SK-N-SH (cell line): Measurements from ENCODE around the gene NRDC. TPM values are rescaled to one million over a fixed set of nuclear protein-coding genes. Genes with fewer than 3 reads are reported as not detected.

Experiments used
- CTCF ChIA-PET: fragments of 300-600, 350-600 bp; formaldehyde crosslinking; extraction: SDS; loops from one replicate; lab custom pipeline; 2021; lab: Yijun Ruan, JAX
- POLR2A ChIA-PET: fragments of 350-600 bp; sonication (Branson Sonifier 250); formaldehyde crosslinking; extraction: SDS; loops from one replicate; lab custom pipeline; 2020; ENCODE audit warnings: antibody characterized with exemption, inconsistent platforms; lab: Yijun Ruan, JAX
- DNase-seq: peaks from one replicate; pipeline ENCODE4 v3.0.0; 2012
- H2AFZ ChIP-seq: fragments of 200-600 bp; sonication (generic); 2 replicates; pipeline ENCODE4 v1.8.1; 2016; ENCODE audit warnings: antibody characterized with exemption, mild to moderate bottlenecking, low read depth
- H3F3A ChIP-seq: fragments of 200-600 bp; sonication (generic); replicated peaks from 2 replicates; pipeline ENCODE3; 2016; ENCODE audit warnings: antibody characterized with exemption, mild to moderate bottlenecking; ENCODE audit not compliant: insufficient read depth
- H3K27ac ChIP-seq, 2 experiments: fragments of 200-500 bp in 1 of 2; fragments of 200-600 bp in 1 of 2; sonication (Bioruptor generic) in 1 of 2; sonication (generic), shearing (Covaris generic) in 1 of 2; 2 replicates each; pipeline versions ENCODE4 v1.5.1 to v1.6.1; 2014 to 2016; ENCODE audit warnings: low read depth in 2 of 2, inconsistent platforms in 1 of 2, low read length in 1 of 2, mild to moderate bottlenecking in 1 of 2, mixed read lengths in 1 of 2
- H3K27me3 ChIP-seq: fragments of 200-600 bp; sonication (generic), shearing (Covaris generic); 2 replicates; pipeline ENCODE4 v1.6.1; 2016; ENCODE audit warnings: mixed run types; ENCODE audit not compliant: insufficient read depth
- H3K36me3 ChIP-seq, 2 experiments: fragments of 200-500 bp in 1 of 2; fragments of 200-600 bp in 1 of 2; sonication (Bioruptor generic) in 1 of 2; sonication (generic) in 1 of 2; replicated peaks in 1 of 2; 2 replicates each; pipeline versions ENCODE3 to v1.5.1; 2014 to 2016; ENCODE audit warnings: low read length in 1 of 2, mild to moderate bottlenecking in 1 of 2; ENCODE audit not compliant: insufficient read depth in 2 of 2, control insufficient read depth in 1 of 2
- H3K4me1 ChIP-seq, 2 experiments: fragments of 200-500 bp in 1 of 2; fragments of 200-600 bp in 1 of 2; sonication (Bioruptor generic) in 1 of 2; sonication (generic), shearing (Covaris generic) in 1 of 2; 2 replicates each; pipeline versions ENCODE4 v1.5.1 to v1.6.1; 2014 to 2016; ENCODE audit warnings: low read depth in 1 of 2, low read length in 1 of 2, mixed run types in 1 of 2; ENCODE audit not compliant: insufficient read depth in 2 of 2, control insufficient read depth in 1 of 2
- H3K4me2 ChIP-seq: fragments of 200-600 bp; sonication (generic), shearing (Covaris generic); 2 replicates; pipeline ENCODE4 v1.6.1; 2017; ENCODE audit warnings: mixed run types
- H3K4me3 ChIP-seq, 2 experiments: fragments of 200-500 bp in 1 of 2; fragments of 200-600 bp in 1 of 2; sonication (Bioruptor generic) in 1 of 2; sonication (generic), shearing (Covaris generic) in 1 of 2; 2 replicates each; pipeline versions ENCODE4 v1.5.1 to v1.8.1; 2014 to 2016; ENCODE audit warnings: low read depth in 2 of 2, inconsistent platforms in 1 of 2, low read length in 1 of 2, mild to moderate bottlenecking in 1 of 2, mixed read lengths in 1 of 2, moderate library complexity in 1 of 2
- H3K79me2 ChIP-seq: fragments of 200-600 bp; sonication (generic); 2 replicates; pipeline ENCODE4 v1.8.1; 2017; ENCODE audit warnings: mild to moderate bottlenecking; ENCODE audit not compliant: insufficient read depth
- H3K9ac ChIP-seq: fragments of 200-600 bp; sonication (generic); 2 replicates; pipeline ENCODE4 v1.6.1; 2017; ENCODE audit warnings: mixed run types
- H3K9me2 ChIP-seq: fragments of 200-600 bp; sonication (generic); 2 replicates; pipeline ENCODE4 v1.6.1; 2017; ENCODE audit warnings: mixed run types
- H3K9me3 ChIP-seq: fragments of 200-600 bp; sonication (generic); 2 replicates; pipeline ENCODE4 v1.6.1; 2017; ENCODE audit warnings: mixed run types, mild to moderate bottlenecking, moderate library complexity
- H4K20me1 ChIP-seq: fragments of 200-600 bp; sonication (generic); 2 replicates; pipeline ENCODE4 v1.6.1; 2017; ENCODE audit warnings: mild to moderate bottlenecking, mixed run types; ENCODE audit not compliant: insufficient read depth
- EP300 ChIP-seq, 2 experiments: IDR thresholded peaks; 2 replicates each; pipeline versions ENCODE4 v1.4.0 to v1.6.1; 2012; ENCODE audit warnings: borderline replicate concordance in 1 of 2, low read depth in 1 of 2, low read length in 1 of 2
- FOSL2 ChIP-seq: IDR thresholded peaks from 2 replicates; pipeline ENCODE4 v1.4.0; 2012; ENCODE audit warnings: low read depth, mild to moderate bottlenecking, moderate library complexity, borderline replicate concordance
- GABPA ChIP-seq: IDR thresholded peaks from 2 replicates; pipeline ENCODE4 v1.4.0; 2012; ENCODE audit warnings: low read depth, mild to moderate bottlenecking
- GATA2 ChIP-seq: sonication (generic); formaldehyde crosslinking; IDR thresholded peaks from 2 replicates; pipeline ENCODE4 v1.5.0; 2020; ENCODE audit warnings: mild to moderate bottlenecking, missing genetic modification reagents
- MEF2A ChIP-seq: IDR thresholded peaks from 2 replicates; pipeline ENCODE4 v1.4.0; 2012; ENCODE audit warnings: low read depth, borderline replicate concordance
- NFIC ChIP-seq: IDR thresholded peaks from 2 replicates; pipeline ENCODE4 v1.4.0; 2012; ENCODE audit warnings: borderline replicate concordance
- POLR2AphosphoS5 ChIP-seq: IDR thresholded peaks from 2 replicates; pipeline ENCODE4 v1.6.1; 2012; ENCODE audit warnings: low read depth, low read length
- RFX5 ChIP-seq: IDR thresholded peaks from 2 replicates; pipeline ENCODE4 v1.6.1; 2012; ENCODE audit warnings: mild to moderate bottlenecking, improper control_type of control experiment, low read length
- RXRA ChIP-seq: IDR thresholded peaks from 2 replicates; pipeline ENCODE4 v1.4.0; 2012; ENCODE audit warnings: low read depth, mild to moderate bottlenecking, borderline replicate concordance
- SMC3 ChIP-seq: IDR thresholded peaks from 2 replicates; pipeline ENCODE4 v1.6.1; 2012; ENCODE audit warnings: low read depth, low read length, improper control_type of control experiment
- TAF1 ChIP-seq: IDR thresholded peaks from 2 replicates; pipeline ENCODE4 v1.6.1; 2012; ENCODE audit warnings: low read depth, mild to moderate bottlenecking, low read length, moderate library complexity, borderline replicate concordance
- TCF12 ChIP-seq: IDR thresholded peaks from 2 replicates; pipeline ENCODE4 v1.4.0; 2012
- YY1 ChIP-seq: IDR thresholded peaks from 2 replicates; pipeline ENCODE4 v1.4.0; 2012; ENCODE audit warnings: low read depth, mild to moderate bottlenecking
- WGBS: methylation state at CpG from one replicate; pipeline ENCODE4 v1.1.6; 2017; ENCODE audit warnings: low lambda C conversion rate; 5-methylcytosine and 5-hydroxymethylcytosine counted together
- polyA plus RNA-seq, 3 experiments: library from polyadenylated mRNA; depleted of rRNA; stranded (reverse); fragments of >200 nt; gene quantifications; 2 replicates each; pipeline ENCODE4 v1.2.3, GENCODE V29; 2012
- TF ChIP-seq, protein P1 (sequence below): IDR thresholded peaks from 2 replicates; pipeline ENCODE4 v1.4.0; 2012; ENCODE audit warnings: low read depth, borderline replicate concordance
- TF ChIP-seq, protein P2 (sequence below): IDR thresholded peaks from 2 replicates; pipeline ENCODE4 v1.6.1; 2012; ENCODE audit warnings: mild to moderate bottlenecking, low read depth, low read length, moderate library complexity
- TF ChIP-seq, protein P3 (sequence below): IDR thresholded peaks from 2 replicates; pipeline ENCODE4 v1.4.0; 2012; ENCODE audit warnings: low read depth, borderline replicate concordance
- TF ChIP-seq, protein P4 (sequence below): fragments of 200-600 bp; sonication (generic); IDR thresholded peaks from 2 replicates; pipeline ENCODE4 v1.6.1; 2017; ENCODE audit warnings: antibody characterized with exemption, mild to moderate bottlenecking, moderate library complexity

Gene NRDC
- polyA plus RNA-seq, 1 of the 3 experiments (the other 2 are of a cell fraction), result 84.8 TPM

DNA sequence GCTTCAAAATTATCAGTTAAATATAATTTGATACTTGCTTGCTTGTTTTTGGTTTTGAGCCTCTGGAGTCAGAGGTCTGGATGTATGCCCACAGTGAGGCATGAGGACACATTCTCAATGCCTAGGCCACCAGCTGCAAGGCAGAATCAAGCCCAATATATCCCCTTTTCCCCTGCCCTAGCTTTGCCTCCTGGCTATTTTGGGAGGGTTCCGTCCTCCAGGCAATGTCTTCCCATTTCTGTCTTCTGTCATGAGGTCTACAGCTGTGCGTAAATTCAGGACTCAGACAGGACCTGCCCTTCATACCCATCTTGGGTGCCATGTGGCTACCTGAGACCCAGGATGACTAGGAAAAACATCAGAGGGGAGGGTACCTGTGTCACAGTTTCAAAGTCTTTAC, 19.2 kb downstream of the NRDC start:
- TF ChIP-seq POLR2AphosphoS5, result no peak
- TF ChIP-seq EP300 (IDR thresholded peaks at IDR 0.05; ENCODE audit: borderline replicate concordance in 1 of 2, low read depth in 1 of 2, low read length in 1 of 2), result no peak
- no peak for TF ChIP-seq NFIC
- TF ChIP-seq, protein P1, sequence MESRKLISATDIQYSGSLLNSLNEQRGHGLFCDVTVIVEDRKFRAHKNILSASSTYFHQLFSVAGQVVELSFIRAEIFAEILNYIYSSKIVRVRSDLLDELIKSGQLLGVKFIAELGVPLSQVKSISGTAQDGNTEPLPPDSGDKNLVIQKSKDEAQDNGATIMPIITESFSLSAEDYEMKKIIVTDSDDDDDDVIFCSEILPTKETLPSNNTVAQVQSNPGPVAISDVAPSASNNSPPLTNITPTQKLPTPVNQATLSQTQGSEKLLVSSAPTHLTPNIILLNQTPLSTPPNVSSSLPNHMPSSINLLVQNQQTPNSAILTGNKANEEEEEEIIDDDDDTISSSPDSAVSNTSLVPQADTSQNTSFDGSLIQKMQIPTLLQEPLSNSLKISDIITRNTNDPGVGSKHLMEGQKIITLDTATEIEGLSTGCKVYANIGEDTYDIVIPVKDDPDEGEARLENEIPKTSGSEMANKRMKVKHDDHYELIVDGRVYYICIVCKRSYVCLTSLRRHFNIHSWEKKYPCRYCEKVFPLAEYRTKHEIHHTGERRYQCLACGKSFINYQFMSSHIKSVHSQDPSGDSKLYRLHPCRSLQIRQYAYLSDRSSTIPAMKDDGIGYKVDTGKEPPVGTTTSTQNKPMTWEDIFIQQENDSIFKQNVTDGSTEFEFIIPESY, result no peak
- TF ChIP-seq, protein P2, sequence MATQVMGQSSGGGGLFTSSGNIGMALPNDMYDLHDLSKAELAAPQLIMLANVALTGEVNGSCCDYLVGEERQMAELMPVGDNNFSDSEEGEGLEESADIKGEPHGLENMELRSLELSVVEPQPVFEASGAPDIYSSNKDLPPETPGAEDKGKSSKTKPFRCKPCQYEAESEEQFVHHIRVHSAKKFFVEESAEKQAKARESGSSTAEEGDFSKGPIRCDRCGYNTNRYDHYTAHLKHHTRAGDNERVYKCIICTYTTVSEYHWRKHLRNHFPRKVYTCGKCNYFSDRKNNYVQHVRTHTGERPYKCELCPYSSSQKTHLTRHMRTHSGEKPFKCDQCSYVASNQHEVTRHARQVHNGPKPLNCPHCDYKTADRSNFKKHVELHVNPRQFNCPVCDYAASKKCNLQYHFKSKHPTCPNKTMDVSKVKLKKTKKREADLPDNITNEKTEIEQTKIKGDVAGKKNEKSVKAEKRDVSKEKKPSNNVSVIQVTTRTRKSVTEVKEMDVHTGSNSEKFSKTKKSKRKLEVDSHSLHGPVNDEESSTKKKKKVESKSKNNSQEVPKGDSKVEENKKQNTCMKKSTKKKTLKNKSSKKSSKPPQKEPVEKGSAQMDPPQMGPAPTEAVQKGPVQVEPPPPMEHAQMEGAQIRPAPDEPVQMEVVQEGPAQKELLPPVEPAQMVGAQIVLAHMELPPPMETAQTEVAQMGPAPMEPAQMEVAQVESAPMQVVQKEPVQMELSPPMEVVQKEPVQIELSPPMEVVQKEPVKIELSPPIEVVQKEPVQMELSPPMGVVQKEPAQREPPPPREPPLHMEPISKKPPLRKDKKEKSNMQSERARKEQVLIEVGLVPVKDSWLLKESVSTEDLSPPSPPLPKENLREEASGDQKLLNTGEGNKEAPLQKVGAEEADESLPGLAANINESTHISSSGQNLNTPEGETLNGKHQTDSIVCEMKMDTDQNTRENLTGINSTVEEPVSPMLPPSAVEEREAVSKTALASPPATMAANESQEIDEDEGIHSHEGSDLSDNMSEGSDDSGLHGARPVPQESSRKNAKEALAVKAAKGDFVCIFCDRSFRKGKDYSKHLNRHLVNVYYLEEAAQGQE, result no peak
- no peak for TF ChIP-seq FOSL2
- TF ChIP-seq TCF12, result no peak
- TF ChIP-seq GATA2 (CRISPR knock-in tag), result no peak
- no peak for TF ChIP-seq SMC3
- no peak for TF ChIP-seq YY1
- no peak for TF ChIP-seq TAF1
- TF ChIP-seq GABPA, result no peak
- TF ChIP-seq, protein P3, sequence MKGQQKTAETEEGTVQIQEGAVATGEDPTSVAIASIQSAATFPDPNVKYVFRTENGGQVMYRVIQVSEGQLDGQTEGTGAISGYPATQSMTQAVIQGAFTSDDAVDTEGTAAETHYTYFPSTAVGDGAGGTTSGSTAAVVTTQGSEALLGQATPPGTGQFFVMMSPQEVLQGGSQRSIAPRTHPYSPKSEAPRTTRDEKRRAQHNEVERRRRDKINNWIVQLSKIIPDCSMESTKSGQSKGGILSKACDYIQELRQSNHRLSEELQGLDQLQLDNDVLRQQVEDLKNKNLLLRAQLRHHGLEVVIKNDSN, result no peak
- TF ChIP-seq MEF2A, result no peak
- no peak for TF ChIP-seq RXRA
- TF ChIP-seq RFX5, result no peak
- TF ChIP-seq, protein P4, sequence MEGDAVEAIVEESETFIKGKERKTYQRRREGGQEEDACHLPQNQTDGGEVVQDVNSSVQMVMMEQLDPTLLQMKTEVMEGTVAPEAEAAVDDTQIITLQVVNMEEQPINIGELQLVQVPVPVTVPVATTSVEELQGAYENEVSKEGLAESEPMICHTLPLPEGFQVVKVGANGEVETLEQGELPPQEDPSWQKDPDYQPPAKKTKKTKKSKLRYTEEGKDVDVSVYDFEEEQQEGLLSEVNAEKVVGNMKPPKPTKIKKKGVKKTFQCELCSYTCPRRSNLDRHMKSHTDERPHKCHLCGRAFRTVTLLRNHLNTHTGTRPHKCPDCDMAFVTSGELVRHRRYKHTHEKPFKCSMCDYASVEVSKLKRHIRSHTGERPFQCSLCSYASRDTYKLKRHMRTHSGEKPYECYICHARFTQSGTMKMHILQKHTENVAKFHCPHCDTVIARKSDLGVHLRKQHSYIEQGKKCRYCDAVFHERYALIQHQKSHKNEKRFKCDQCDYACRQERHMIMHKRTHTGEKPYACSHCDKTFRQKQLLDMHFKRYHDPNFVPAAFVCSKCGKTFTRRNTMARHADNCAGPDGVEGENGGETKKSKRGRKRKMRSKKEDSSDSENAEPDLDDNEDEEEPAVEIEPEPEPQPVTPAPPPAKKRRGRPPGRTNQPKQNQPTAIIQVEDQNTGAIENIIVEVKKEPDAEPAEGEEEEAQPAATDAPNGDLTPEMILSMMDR, result no peak
- H3K4me1 ChIP-seq, result peaks cover 0 to 3% of the 10 kb centered on the region in 2 experiments; a peak in 2 of 4 replicates
- peaks cover 9 to 18% of the 10 kb centered on the region in 2 experiments for H3K36me3 ChIP-seq
- H2AFZ ChIP-seq, result no peak overlapping the region
- H3F3A ChIP-seq, result peaks cover 3% of the 10 kb centered on the region
- H3K9me2 ChIP-seq, result no peaks in the 10 kb centered on the region
- 94% methylated on average over 2 of the region's 2 CpGs for WGBS
- no peaks in the 10 kb centered on the region for H3K9me3 ChIP-seq
- peaks cover 100% of the 10 kb centered on the region for H3K79me2 ChIP-seq
- CTCF ChIA-PET, result interaction anchor here (0.8 to 1.4 kb wide), 3 partner anchors 13 to 103 kb away, joined by 3 read pairs; no protein-coding TSS in a partner anchor
- H3K9ac ChIP-seq, result no peak overlapping the region
- no peak overlapping the region for H3K4me2 ChIP-seq
- no peaks in the 10 kb centered on the region for H3K27me3 ChIP-seq
- H4K20me1 ChIP-seq, result peaks cover 20% of the 10 kb centered on the region
- DNase-seq, result no peak
- H3K27ac ChIP-seq, result no peak overlapping the region
- H3K4me3 ChIP-seq, result no peak overlapping the region
- POLR2A ChIA-PET, result no interaction called here
